ENCODE results near the gene ATF7IP2.

GRCh38 chr16:10405386-10405939, 19.6 kb downstream of the ATF7IP2 start:
- no peak for TF ChIP-seq FOXA1 (IDR thresholded peaks at IDR 0.05)
- no peak for TF ChIP-seq SP1 (IDR thresholded peaks at IDR 0.05)
- TF ChIP-seq L3MBTL2 (conservative IDR thresholded peaks at IDR 0.05): no peak
- no peak for TF ChIP-seq FOXK2 (IDR thresholded peaks at IDR 0.05)
- no peak for TF ChIP-seq FOXM1 (IDR thresholded peaks at IDR 0.05; ENCODE audit: borderline replicate concordance)
- TF ChIP-seq, protein P1, sequence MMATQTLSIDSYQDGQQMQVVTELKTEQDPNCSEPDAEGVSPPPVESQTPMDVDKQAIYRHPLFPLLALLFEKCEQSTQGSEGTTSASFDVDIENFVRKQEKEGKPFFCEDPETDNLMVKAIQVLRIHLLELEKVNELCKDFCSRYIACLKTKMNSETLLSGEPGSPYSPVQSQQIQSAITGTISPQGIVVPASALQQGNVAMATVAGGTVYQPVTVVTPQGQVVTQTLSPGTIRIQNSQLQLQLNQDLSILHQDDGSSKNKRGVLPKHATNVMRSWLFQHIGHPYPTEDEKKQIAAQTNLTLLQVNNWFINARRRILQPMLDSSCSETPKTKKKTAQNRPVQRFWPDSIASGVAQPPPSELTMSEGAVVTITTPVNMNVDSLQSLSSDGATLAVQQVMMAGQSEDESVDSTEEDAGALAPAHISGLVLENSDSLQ (IDR thresholded peaks at IDR 0.05): no peak
- no peak for TF ChIP-seq HDGF (IDR thresholded peaks at IDR 0.05; ENCODE audit: borderline replicate concordance)
- no peak for TF ChIP-seq BHLHE40 (IDR thresholded peaks at IDR 0.05; ENCODE audit: borderline replicate concordance)
- no peak for TF ChIP-seq NFRKB (IDR thresholded peaks at IDR 0.05)
- no peak for TF ChIP-seq ARNT (IDR thresholded peaks at IDR 0.05)
- TF ChIP-seq ELF4 (IDR thresholded peaks at IDR 0.05): no peak

Measured in HEK293T (cell line).